BE2C (cell line): ENCODE data around the gene MDM4.
"Not testable (repeated sequence)": the region's sequence is repeated elsewhere in the genome, so short reads cannot be mapped to it uniquely, and the experiment has no call there.

Experiments used
- DNase-seq: peaks from one replicate; pipeline ENCODE4 v3.0.0-alpha.2; 2020
- H3K27me3 ChIP-seq: fragments of 250-450 bp; sonication (Bioruptor Pico); 2 replicates; pipeline ENCODE4 v1.5.1; 2020; ENCODE audit warnings: mild to moderate bottlenecking
- H3K36me3 ChIP-seq: fragments of 250-450 bp; sonication (Bioruptor Pico); 2 replicates; pipeline ENCODE4 v1.5.1; 2020; ENCODE audit warnings: mild to moderate bottlenecking
- H3K4me1 ChIP-seq: fragments of 250-450 bp; sonication (Bioruptor Pico); 2 replicates; pipeline ENCODE4 v1.5.1; 2020
- H3K4me3 ChIP-seq: 2 replicates; pipeline ENCODE4 v1.5.1; 2011; ENCODE audit warnings: low read depth, low read length
- H3K9me3 ChIP-seq: fragments of 250-450 bp; sonication (Bioruptor Pico); 2 replicates; pipeline ENCODE4 v1.5.1; 2020
- TF ChIP-seq, protein P1 (sequence below): IDR thresholded peaks from 2 replicates; pipeline ENCODE4 v1.5.1; 2012; ENCODE audit warnings: mild to moderate bottlenecking, low read depth, low read length

The MDM4 gene

DNA sequence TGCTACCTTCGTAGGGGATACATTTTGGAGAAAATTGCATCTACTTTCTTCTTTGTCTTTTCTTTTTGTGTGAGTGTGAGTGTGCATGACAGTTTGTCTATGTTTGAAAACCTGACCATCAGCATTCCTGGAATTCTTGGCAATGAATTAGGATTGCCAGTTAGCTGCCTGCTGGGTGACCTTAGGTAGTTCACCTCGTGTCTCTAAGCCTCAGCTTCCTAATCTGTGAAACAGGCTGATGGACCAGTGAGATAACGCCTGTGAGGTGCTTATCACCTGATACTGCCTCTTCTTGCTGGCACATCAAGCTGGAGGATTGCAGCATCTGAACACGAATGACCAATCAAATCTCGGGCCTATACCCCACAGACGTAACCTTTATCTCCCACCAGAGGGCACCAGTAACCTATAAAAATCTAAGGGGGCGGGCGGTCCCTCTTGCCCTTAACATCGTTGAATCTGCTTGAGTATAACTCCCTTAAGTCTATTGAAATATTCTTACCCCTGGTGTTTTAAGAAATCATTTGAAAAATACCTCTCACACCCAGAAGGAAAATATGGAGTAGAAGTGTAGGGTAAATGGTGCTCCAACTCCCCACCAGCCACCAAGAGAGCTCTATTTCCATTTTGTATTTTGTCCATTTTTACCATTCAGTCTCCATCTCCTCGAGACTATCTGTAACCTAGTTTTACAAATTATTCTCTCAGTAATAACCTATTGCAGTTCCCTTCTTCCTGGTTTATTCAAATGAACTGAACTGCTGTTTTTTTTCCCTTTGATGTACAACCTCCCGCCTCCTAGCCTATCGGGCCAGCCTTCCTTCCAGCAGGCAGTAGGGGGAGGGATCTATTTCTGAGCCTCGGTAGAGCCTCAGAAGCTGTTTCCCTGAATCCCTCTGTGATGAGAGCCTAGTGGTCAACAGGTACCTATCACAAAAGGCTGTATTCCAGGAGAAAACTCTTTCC lies 49.7 kb downstream of the MDM4 start:
- Histone ChIP-seq H3K27me3 (no peaks in the 10 kb centered on the region), H3K4me1 (peaks cover 13% of the 10 kb centered on the region), H3K9me3 (no peaks in the 10 kb centered on the region), H3K4me3 (peak overlapping the region; percentile 47), H3K36me3 (no peaks in the 10 kb centered on the region)
- TF ChIP-seq, protein P1, sequence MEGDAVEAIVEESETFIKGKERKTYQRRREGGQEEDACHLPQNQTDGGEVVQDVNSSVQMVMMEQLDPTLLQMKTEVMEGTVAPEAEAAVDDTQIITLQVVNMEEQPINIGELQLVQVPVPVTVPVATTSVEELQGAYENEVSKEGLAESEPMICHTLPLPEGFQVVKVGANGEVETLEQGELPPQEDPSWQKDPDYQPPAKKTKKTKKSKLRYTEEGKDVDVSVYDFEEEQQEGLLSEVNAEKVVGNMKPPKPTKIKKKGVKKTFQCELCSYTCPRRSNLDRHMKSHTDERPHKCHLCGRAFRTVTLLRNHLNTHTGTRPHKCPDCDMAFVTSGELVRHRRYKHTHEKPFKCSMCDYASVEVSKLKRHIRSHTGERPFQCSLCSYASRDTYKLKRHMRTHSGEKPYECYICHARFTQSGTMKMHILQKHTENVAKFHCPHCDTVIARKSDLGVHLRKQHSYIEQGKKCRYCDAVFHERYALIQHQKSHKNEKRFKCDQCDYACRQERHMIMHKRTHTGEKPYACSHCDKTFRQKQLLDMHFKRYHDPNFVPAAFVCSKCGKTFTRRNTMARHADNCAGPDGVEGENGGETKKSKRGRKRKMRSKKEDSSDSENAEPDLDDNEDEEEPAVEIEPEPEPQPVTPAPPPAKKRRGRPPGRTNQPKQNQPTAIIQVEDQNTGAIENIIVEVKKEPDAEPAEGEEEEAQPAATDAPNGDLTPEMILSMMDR: peak; percentile 79
- peak; percentile 64 for DNase-seq

DNA sequence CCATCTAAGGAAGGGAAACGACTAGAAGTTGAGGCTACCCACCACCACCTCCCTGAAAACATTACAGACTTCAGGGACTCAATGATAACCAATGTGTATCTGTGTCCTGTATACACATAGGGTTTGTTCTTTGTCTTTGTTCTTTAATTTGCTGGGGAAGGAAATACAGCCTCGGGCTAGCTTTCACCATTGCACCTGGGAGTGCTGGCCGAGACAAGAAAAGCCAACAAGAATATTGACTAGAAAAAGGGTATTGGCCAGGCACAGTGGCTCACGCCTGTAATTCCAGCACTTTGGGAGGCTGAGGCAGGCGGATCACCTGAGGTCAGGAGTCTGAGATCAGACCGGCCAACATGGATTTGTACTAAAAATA lies 50.4 kb downstream of the MDM4 start:
- no peak for DNase-seq
- Histone ChIP-seq H3K36me3 (no peaks in the 10 kb centered on the region), H3K27me3 (no peaks in the 10 kb centered on the region), H3K4me3 (peak overlapping the region; percentile 47; the same call in 1 of the 2 replicates), H3K9me3 (no peaks in the 10 kb centered on the region), H3K4me1 (peaks cover 13% of the 10 kb centered on the region)
- TF ChIP-seq, protein P1: no peak

DNA sequence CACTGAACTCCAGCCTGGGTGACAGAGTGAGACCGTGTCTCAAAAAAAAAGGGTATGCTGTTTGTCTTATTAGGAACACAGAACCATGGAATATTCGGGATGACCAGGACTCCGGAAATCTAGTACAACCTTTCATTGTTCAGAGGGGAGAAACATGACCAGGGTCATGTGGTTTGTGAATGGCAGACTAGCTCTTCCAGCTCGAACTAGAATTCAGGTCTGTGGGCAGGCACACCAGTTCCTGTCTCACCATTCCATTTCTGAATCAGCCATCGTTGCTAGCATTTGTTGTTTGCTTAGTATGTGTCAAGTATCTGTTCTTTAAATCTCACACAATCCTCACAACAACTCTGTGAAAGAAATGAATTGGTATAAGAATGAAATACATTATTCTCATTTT lies 50.9 kb downstream of the MDM4 start:
- Histone ChIP-seq H3K4me1 (peaks cover 13% of the 10 kb centered on the region), H3K36me3 (no peaks in the 10 kb centered on the region), H3K27me3 (no peaks in the 10 kb centered on the region), H3K9me3 (no peaks in the 10 kb centered on the region), H3K4me3 (no peak overlapping the region)
- DNase-seq: no peak
- TF ChIP-seq, protein P1: no peak

DNA sequence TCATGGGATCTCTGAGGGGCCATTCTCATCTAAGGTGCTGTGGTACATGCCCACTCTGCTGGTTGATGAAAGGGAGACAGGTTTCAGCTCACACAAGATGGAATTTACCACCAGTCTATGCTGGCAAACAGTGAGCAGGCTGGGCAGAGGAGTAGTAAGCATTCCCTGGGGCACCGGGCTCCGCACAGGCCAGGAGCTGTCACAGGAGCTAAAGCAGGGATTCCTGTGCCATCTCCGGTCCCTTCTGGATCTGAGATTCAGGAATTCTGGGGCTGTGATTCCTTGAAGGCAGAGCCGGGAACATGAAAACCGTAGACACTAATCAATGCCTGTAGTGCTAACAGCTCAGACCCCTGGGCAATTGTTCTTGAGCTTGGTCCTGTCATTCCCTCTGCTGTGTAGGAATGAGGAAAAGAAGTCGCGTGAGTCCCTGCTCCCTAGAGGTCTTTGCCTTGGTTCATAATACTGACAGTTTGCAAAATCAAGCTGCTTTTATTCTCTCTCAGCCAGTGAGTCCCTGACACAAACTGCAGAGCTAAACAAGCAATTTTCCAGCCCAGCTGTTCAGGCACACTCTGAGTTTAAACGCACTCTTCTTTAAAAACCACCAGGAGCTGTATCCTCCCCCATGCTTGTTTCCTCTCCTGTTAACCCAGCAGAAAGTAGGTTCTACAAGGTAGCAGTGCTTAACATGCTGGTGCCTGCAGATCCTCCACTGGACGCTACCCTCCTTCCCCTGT lies 52.5 kb downstream of the MDM4 start:
- Histone ChIP-seq H3K9me3 (no peaks in the 10 kb centered on the region), H3K27me3 (no peaks in the 10 kb centered on the region), H3K4me3 (no peak overlapping the region), H3K4me1 (peaks cover 20% of the 10 kb centered on the region), H3K36me3 (no peaks in the 10 kb centered on the region)
- no peak for DNase-seq
- TF ChIP-seq, protein P1: no peak

DNA sequence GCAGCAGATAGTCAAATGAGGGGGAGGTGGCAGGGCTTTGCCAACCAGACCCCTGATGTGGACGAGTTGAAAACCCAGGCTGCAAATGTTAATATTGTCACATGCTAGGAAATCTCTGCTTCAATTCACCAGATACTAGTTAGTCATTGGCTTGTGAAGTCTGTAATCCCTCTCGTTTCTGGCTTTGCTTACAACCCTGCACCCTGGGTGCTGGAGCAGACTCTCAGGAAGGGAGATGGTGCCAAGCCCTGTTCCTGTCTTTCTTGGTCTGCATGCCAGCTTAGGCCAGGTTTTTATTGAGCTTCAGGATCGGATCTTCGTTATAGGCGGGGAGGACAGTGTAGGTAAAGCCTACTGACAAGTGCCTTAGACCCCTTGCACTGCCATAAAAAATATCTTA lies 53.3 kb downstream of the MDM4 start:
- Histone ChIP-seq H3K4me1 (peaks cover 26% of the 10 kb centered on the region), H3K9me3 (no peaks in the 10 kb centered on the region), H3K36me3 (no peaks in the 10 kb centered on the region), H3K27me3 (no peaks in the 10 kb centered on the region), H3K4me3 (no peak overlapping the region)
- DNase-seq: no peak
- TF ChIP-seq, protein P1: no peak

DNA sequence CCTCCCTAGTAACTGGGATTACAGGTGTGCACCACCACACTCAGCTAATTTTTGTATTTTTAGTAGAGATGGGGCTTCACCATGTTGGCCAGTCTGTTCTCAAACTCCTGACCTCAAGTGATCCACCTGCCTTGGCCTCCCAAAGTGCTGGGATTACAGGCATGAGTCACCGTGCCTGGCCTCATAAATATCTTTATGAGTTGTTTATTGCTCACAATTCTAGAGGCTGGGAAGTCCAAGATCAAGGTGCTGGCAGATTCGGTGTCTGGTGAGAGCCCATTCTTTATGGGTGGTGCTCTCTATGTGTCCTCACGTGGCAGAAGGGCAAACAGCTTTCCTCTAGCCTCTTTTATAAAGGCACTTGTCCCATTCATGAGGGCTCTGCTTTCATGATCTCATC lies 53.8 kb downstream of the MDM4 start:
- H3K9me3 ChIP-seq, H3K4me3 ChIP-seq, H3K27me3 ChIP-seq, H3K36me3 ChIP-seq, DNase-seq: not testable (repeated sequence)
- peaks cover 27% of the 10 kb centered on the region for H3K4me1 ChIP-seq
